IMR-90 (cell line): ENCODE measurements around the gene TMEM135. TPM values are rescaled to one million over a fixed set of nuclear protein-coding genes. Genes with fewer than 3 reads are reported as not detected.

Experiments
- ATAC-seq: fragments of 200-7000 bp; cut with Tn5 transposase; 2 replicates; pipeline ENCODE4 v1.9.1; 2020; ENCODE audit warnings: low read depth, mild to moderate bottlenecking, moderate library complexity
- BruUV-seq: library from RNA; stranded (reverse); fragments of 400-500 nt; replicated peaks from 2 replicates; lab custom pipeline; 2021; lab: Mats Ljungman, UMichigan
- CTCF ChIA-PET: fragments of 300-600 bp; formaldehyde crosslinking; extraction: SDS; loops from one replicate; lab custom pipeline; 2021; ENCODE audit warnings: antibody characterized with exemption; lab: Yijun Ruan, JAX
- POLR2A ChIA-PET: fragments of 300-600 bp; sonication (Branson Sonifier 250); formaldehyde crosslinking; loops from one replicate; lab custom pipeline; 2022; ENCODE audit warnings: antibody characterized with exemption; ENCODE audit not compliant: unreplicated experiment; lab: Charles Lee
- DNase-seq: peaks from one replicate; pipeline ENCODE4 v3.0.0; 2013
- H2AFZ ChIP-seq: replicated peaks from 2 replicates; pipeline ENCODE3; 2013; ENCODE audit warnings: low read length, mild to moderate bottlenecking; ENCODE audit not compliant: poor library complexity
- H2AK5ac ChIP-seq: 2 replicates; pipeline ENCODE4 v1.6.1; 2013; ENCODE audit warnings: low read depth, low read length, inconsistent platforms
- H2AK9ac ChIP-seq: replicated peaks from 2 replicates; pipeline ENCODE3; 2013; ENCODE audit warnings: mild to moderate bottlenecking, low read depth, low read length, moderate library complexity; ENCODE audit not compliant: poor library complexity
- H2BK120ac ChIP-seq: 2 replicates; pipeline ENCODE4 v1.6.1; 2013; ENCODE audit warnings: low read depth, low read length, inconsistent platforms
- H2BK15ac ChIP-seq: 3 replicates; pipeline ENCODE4 v1.6.1; 2013; ENCODE audit warnings: low read depth, low read length, inconsistent platforms
- H2BK20ac ChIP-seq: 2 replicates; pipeline ENCODE4 v1.6.1; 2013; ENCODE audit warnings: low read depth, mild to moderate bottlenecking, inconsistent platforms, low read length, moderate library complexity
- H2BK5ac ChIP-seq: 2 replicates; pipeline ENCODE4 v1.6.1; 2013; ENCODE audit warnings: mild to moderate bottlenecking, low read depth, low read length, inconsistent platforms; ENCODE audit not compliant: poor library complexity, severe bottlenecking
- H3K14ac ChIP-seq: replicated peaks from 2 replicates; pipeline ENCODE4 v1.6.1; 2013; ENCODE audit warnings: low read depth, low read length, inconsistent platforms
- H3K18ac ChIP-seq: 2 replicates; pipeline ENCODE4 v1.6.1; 2013; ENCODE audit warnings: low read depth, low read length, control low read depth
- H3K23ac ChIP-seq: 2 replicates; pipeline ENCODE4 v1.6.1; 2013; ENCODE audit warnings: low read depth, low read length, inconsistent platforms
- H3K27ac ChIP-seq: 2 replicates; pipeline ENCODE4 v1.5.1; 2013; ENCODE audit warnings: mild to moderate bottlenecking, control low read depth, low read length; ENCODE audit not compliant: insufficient read depth
- H3K27me3 ChIP-seq: 2 replicates; pipeline ENCODE4 v1.6.1; 2013; ENCODE audit warnings: low read length; ENCODE audit not compliant: control insufficient read depth, insufficient read depth
- H3K36me3 ChIP-seq: 2 replicates; pipeline ENCODE4 v1.6.1; 2013; ENCODE audit warnings: low read length, mixed read lengths; ENCODE audit not compliant: control insufficient read depth, insufficient read depth
- H3K4ac ChIP-seq: 2 replicates; pipeline ENCODE4 v1.6.1; 2013; ENCODE audit warnings: low read depth, low read length, inconsistent platforms
- H3K4me1 ChIP-seq: 2 replicates; pipeline ENCODE4 v1.6.1; 2013; ENCODE audit warnings: low read length, mixed read lengths; ENCODE audit not compliant: control insufficient read depth, insufficient read depth
- H3K4me2 ChIP-seq: 2 replicates; pipeline ENCODE4 v1.6.1; 2013; ENCODE audit warnings: low read depth, mild to moderate bottlenecking, control low read depth, low read length, moderate library complexity
- H3K4me3 ChIP-seq: 2 replicates; pipeline ENCODE4 v1.5.1; 2013; ENCODE audit warnings: low read depth, mild to moderate bottlenecking, control low read depth, low read length, moderate library complexity; ENCODE audit not compliant: insufficient read depth
- H3K56ac ChIP-seq: 2 replicates; pipeline ENCODE4 v1.6.1; 2013; ENCODE audit warnings: low read length, inconsistent platforms; ENCODE audit not compliant: insufficient read depth; ENCODE audit errors: extremely low read depth
- H3K79me1 ChIP-seq, 2 experiments: 2 replicates each; pipeline ENCODE4 v1.6.1; 2013; ENCODE audit warnings: low read length in 2 of 2, inconsistent platforms in 1 of 2, low read depth in 1 of 2
- H3K9ac ChIP-seq: 2 replicates; pipeline ENCODE4 v1.6.1; 2013; ENCODE audit warnings: low read depth, low read length, control low read depth
- H3K9me1 ChIP-seq: 2 replicates; pipeline ENCODE4 v1.6.1; 2013; ENCODE audit warnings: low read length, inconsistent platforms; ENCODE audit not compliant: insufficient read depth
- H3K9me3 ChIP-seq: 2 replicates; pipeline ENCODE4 v1.6.1; 2013; ENCODE audit warnings: low read length; ENCODE audit not compliant: control insufficient read depth, insufficient read depth
- H4K20me1 ChIP-seq: 2 replicates; pipeline ENCODE4 v1.6.1; 2013; ENCODE audit warnings: low read length, inconsistent platforms; ENCODE audit not compliant: insufficient read depth
- H4K5ac ChIP-seq: 2 replicates; pipeline ENCODE4 v1.6.1; 2013; ENCODE audit warnings: mild to moderate bottlenecking, low read depth, low read length, control low read depth
- H4K8ac ChIP-seq, 2 experiments: 2 replicates each; pipeline ENCODE4 v1.6.1; 2013; ENCODE audit warnings: low read depth in 2 of 2, low read length in 2 of 2, control low read depth in 1 of 2, inconsistent platforms in 1 of 2
- H4K91ac ChIP-seq: 2 replicates; pipeline ENCODE4 v1.6.1; 2013; ENCODE audit warnings: low read depth, low read length, inconsistent platforms; ENCODE audit not compliant: insufficient read depth
- NFE2L2 ChIP-seq: fragments of 150-350 bp; IDR thresholded peaks from 2 replicates; pipeline ENCODE4 v1.6.1; 2016; ENCODE audit warnings: low read depth, mild to moderate bottlenecking, low read length
- RAD21 ChIP-seq: IDR thresholded peaks from 2 replicates; pipeline ENCODE4 v1.6.1; 2012; ENCODE audit warnings: low read length, improper control_type of control experiment
- USF2 ChIP-seq: fragments of 150-350 bp; IDR thresholded peaks from 2 replicates; pipeline ENCODE4 v1.6.1; 2017; ENCODE audit warnings: mild to moderate bottlenecking, antibody characterized with exemption, low read length, low read depth
- WGBS, 2 experiments: methylation state at CpG; one replicate each; pipeline versions ENCODE4 v1.1.5 to v1.1.7; 2013; ENCODE audit warnings: missing lambda C conversion rate in 2 of 2; ENCODE audit not compliant: insufficient read length in 1 of 2; ENCODE audit errors: extremely low coverage in 2 of 2; 5-methylcytosine and 5-hydroxymethylcytosine counted together
- dilution Hi-C: fragments of 300-500 bp; cut with HindIII; formaldehyde crosslinking; loops from one replicate; pipeline ENCODE4 v1.14.3; 2018; ENCODE audit warnings: low sequenced_read_pairs; ENCODE audit not compliant: unreplicated experiment
- in situ Hi-C: fragments of 300-500 bp; cut with MboI; formaldehyde crosslinking; loops from 3 replicates; pipeline ENCODE4 v1.14.3; 2019; ENCODE audit warnings: low sequenced_read_pairs, inconsistent platforms, mixed read lengths
- intact Hi-C: fragments of 100-400 bp; cut with micrococcal nuclease; formaldehyde crosslinking; loops from 2 replicates; pipeline ENCODE4 v1.10.0; 2022
- polyA plus RNA-seq, 3 experiments: library from polyadenylated mRNA; depleted of rRNA; stranded (reverse); fragments of >200 nt; gene quantifications; 2 replicates each; pipeline ENCODE4 v1.2.3, GENCODE V29; 2012; ENCODE audit warnings: low replicate concordance in 1 of 3
- total RNA-seq: library from RNA; depleted of rRNA; stranded (reverse); fragments of >200 nt; gene quantifications from 2 replicates; pipeline ENCODE4 v1.2.3, GENCODE V29; 2012
- TF ChIP-seq, protein P1 (sequence below): conservative IDR thresholded peaks from 2 replicates; pipeline ENCODE4 v1.5.1; 2012; ENCODE audit warnings: mild to moderate bottlenecking, low read depth, low read length, improper control_type of control experiment

TMEM135 gene
- total and polyA plus RNA-seq, 2 of the 4 experiments (the other 2 are of a cell fraction): 3.9 to 5.9 TPM

DNA sequence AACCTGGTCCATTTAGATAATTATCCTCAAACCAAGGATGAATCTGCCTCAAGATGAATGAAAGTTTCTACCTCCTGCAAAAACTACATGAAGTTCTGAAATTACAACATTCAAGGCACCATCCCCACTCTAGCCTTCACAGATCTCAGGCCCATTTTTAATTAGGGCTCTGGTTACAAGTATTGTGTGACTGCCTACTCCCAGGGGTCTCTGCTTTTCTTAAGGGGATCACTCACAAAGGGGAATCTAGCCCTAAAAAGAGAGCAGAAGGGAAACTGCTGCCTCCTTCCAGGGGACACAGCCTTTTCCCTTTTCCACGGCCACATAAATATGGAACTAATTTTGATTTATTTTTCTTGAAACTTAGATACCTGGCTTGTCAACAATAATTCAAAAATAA is 17.4 kb upstream of the TMEM135 start:
- H3K9me3 ChIP-seq: no peaks in the 10 kb centered on the region
- in situ Hi-C loops: no loop called here
- peak overlapping the region; percentile 47; the same call in 1 of the 2 replicates for H4K91ac ChIP-seq
- H3K56ac ChIP-seq: no peak overlapping the region
- no peaks in the 10 kb centered on the region; the same call in 1 of the 2 replicates for H3K27me3 ChIP-seq
- peak overlapping the region; percentile 82; the same call in 1 of the 2 replicates for H2BK20ac ChIP-seq
- H3K4me2 ChIP-seq: no peak overlapping the region
- H2BK15ac ChIP-seq: no peak overlapping the region; the same call in 2 of the 3 replicates
- H3K4ac ChIP-seq: peak overlapping the region; percentile 36
- no peak for DNase-seq
- peak overlapping the region; percentile 55; the same call in 1 of the 2 replicates for H3K14ac ChIP-seq
- no peak overlapping the region for H3K27ac ChIP-seq
- H4K20me1 ChIP-seq: no peaks in the 10 kb centered on the region
- ATAC-seq: peak; percentile 8; the same call in 1 of the 2 replicates
- no peak overlapping the region for H3K4me3 ChIP-seq
- peaks cover 7% of the 10 kb centered on the region for H3K4me1 ChIP-seq
- H2AK5ac ChIP-seq: no peak overlapping the region; the same call in 1 of the 2 replicates
- H2BK5ac ChIP-seq: no peak overlapping the region
- H3K9me1 ChIP-seq: peaks cover 9% of the 10 kb centered on the region
- CTCF ChIA-PET: no interaction called here
- H3K79me1 ChIP-seq: no peaks in the 10 kb centered on the region
- H3K9ac ChIP-seq: no peak overlapping the region
- no peak overlapping the region for H2AK9ac ChIP-seq
- TF ChIP-seq RAD21 (no peak), USF2 (no peak), NFE2L2 (no peak)
- TF ChIP-seq, protein P1, sequence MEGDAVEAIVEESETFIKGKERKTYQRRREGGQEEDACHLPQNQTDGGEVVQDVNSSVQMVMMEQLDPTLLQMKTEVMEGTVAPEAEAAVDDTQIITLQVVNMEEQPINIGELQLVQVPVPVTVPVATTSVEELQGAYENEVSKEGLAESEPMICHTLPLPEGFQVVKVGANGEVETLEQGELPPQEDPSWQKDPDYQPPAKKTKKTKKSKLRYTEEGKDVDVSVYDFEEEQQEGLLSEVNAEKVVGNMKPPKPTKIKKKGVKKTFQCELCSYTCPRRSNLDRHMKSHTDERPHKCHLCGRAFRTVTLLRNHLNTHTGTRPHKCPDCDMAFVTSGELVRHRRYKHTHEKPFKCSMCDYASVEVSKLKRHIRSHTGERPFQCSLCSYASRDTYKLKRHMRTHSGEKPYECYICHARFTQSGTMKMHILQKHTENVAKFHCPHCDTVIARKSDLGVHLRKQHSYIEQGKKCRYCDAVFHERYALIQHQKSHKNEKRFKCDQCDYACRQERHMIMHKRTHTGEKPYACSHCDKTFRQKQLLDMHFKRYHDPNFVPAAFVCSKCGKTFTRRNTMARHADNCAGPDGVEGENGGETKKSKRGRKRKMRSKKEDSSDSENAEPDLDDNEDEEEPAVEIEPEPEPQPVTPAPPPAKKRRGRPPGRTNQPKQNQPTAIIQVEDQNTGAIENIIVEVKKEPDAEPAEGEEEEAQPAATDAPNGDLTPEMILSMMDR: no peak
- no peak overlapping the region for H3K18ac ChIP-seq
- BruUV-seq: no TSS peak
- intact Hi-C loops: no loop called here
- H4K8ac ChIP-seq: peak overlapping the region in 1 of 2 experiments; percentile 28; a peak in 1 of 4 replicates
- no peak overlapping the region for H4K5ac ChIP-seq
- peak overlapping the region; percentile 51; the same call in 1 of the 2 replicates for H2BK120ac ChIP-seq
- no peaks in the 10 kb centered on the region for H3K36me3 ChIP-seq
- dilution Hi-C loops: no loop called here
- WGBS, 2 experiments: no CpG with 5 or more reads among the region's 1 CpG
- no peak overlapping the region for H2AFZ ChIP-seq
- POLR2A ChIA-PET: no interaction called here
- H3K23ac ChIP-seq: no peak overlapping the region; the same call in 1 of the 2 replicates
